Measurements from ENCODE around the gene LSM5.

DNA sequence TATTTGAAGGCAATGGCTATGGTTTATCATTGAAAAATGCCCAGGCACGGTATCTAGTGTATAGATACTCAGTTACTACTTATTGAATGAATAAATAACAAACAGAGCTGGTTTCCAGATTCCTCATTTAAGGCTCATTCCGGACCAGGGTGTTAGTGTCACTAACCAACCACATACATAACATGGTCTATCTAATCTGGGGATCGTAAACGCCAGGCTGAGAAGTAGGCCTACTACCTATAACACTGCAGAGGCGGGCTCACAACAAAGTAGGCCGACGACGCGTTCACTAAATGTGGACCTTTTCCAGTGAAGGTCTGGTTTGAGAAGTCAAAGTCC is 423 bp downstream of the LSM5 start:
- no peak for TF ChIP-seq CTCF (conservative IDR thresholded peaks at IDR 0.05 in 1 of 2, IDR thresholded peaks at IDR 0.05 in 1 of 2; ENCODE audit: low read depth in 1 of 2, low read length in 2 of 2)
- TF ChIP-seq EZH2 (IDR thresholded peaks at IDR 0.05; ENCODE audit: low read length, missing control alignments) = no peak

Data from fibroblast of lung (primary cell).